BJ (cell line): ENCODE data around the gene BASP1. TPM values are rescaled to one million over a fixed set of nuclear protein-coding genes. Genes with fewer than 3 reads are reported as not detected.

Source experiments
- CTCF ChIA-PET: fragments of 350-600 bp; formaldehyde crosslinking; extraction: SDS; loops from one replicate; lab custom pipeline; 2021; ENCODE audit warnings: antibody characterized with exemption, inconsistent platforms; lab: Yijun Ruan, JAX
- POLR2A ChIA-PET: fragments of 300-600 bp; sonication (Branson Sonifier 250); formaldehyde crosslinking; extraction: SDS; loops from one replicate; lab custom pipeline; 2021; ENCODE audit warnings: antibody characterized with exemption; lab: Charles Lee
- DNase-seq: peaks from one replicate; pipeline ENCODE4 v3.0.0-alpha.2; 2011; ENCODE audit warnings: low read depth
- H3K27me3 ChIP-seq: 2 replicates; pipeline ENCODE4 v1.6.0; 2011; ENCODE audit warnings: low read length; ENCODE audit not compliant: control insufficient read depth, insufficient read depth
- H3K36me3 ChIP-seq: 2 replicates; pipeline ENCODE4 v1.5.1; 2011; ENCODE audit warnings: low read length; ENCODE audit not compliant: control insufficient read depth, insufficient read depth
- H3K4me3 ChIP-seq: 2 replicates; pipeline ENCODE4 v1.5.1; 2011; ENCODE audit warnings: low read depth, mild to moderate bottlenecking, control low read depth, low read length
- polyA plus RNA-seq: library from polyadenylated mRNA; depleted of rRNA; stranded (reverse); fragments of >200 nt; gene quantifications from 2 replicates; pipeline ENCODE4 v1.2.3, GENCODE V29; 2011
- TF ChIP-seq, protein P1 (sequence below): IDR thresholded peaks from 2 replicates; pipeline ENCODE4 v1.5.1; 2011; ENCODE audit warnings: low read depth, mild to moderate bottlenecking, control low read depth, inconsistent platforms, low read length, moderate library complexity; ENCODE audit not compliant: insufficient read depth

BASP1 gene
- polyA plus RNA-seq, 1 experiment: 48.7 TPM

GRCh38 chr5:17230191-17230590, 12.8 kb downstream of the BASP1 start:
- Histone ChIP-seq H3K36me3 (peaks cover 2% of the 10 kb centered on the region; the same call in 1 of the 2 replicates), H3K4me3 (no peak overlapping the region), H3K27me3 (no peaks in the 10 kb centered on the region)
- ChIA-PET CTCF (no interaction called here), POLR2A (no interaction called here)
- no peak for DNase-seq
- TF ChIP-seq, protein P1, sequence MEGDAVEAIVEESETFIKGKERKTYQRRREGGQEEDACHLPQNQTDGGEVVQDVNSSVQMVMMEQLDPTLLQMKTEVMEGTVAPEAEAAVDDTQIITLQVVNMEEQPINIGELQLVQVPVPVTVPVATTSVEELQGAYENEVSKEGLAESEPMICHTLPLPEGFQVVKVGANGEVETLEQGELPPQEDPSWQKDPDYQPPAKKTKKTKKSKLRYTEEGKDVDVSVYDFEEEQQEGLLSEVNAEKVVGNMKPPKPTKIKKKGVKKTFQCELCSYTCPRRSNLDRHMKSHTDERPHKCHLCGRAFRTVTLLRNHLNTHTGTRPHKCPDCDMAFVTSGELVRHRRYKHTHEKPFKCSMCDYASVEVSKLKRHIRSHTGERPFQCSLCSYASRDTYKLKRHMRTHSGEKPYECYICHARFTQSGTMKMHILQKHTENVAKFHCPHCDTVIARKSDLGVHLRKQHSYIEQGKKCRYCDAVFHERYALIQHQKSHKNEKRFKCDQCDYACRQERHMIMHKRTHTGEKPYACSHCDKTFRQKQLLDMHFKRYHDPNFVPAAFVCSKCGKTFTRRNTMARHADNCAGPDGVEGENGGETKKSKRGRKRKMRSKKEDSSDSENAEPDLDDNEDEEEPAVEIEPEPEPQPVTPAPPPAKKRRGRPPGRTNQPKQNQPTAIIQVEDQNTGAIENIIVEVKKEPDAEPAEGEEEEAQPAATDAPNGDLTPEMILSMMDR: no peak

DNA sequence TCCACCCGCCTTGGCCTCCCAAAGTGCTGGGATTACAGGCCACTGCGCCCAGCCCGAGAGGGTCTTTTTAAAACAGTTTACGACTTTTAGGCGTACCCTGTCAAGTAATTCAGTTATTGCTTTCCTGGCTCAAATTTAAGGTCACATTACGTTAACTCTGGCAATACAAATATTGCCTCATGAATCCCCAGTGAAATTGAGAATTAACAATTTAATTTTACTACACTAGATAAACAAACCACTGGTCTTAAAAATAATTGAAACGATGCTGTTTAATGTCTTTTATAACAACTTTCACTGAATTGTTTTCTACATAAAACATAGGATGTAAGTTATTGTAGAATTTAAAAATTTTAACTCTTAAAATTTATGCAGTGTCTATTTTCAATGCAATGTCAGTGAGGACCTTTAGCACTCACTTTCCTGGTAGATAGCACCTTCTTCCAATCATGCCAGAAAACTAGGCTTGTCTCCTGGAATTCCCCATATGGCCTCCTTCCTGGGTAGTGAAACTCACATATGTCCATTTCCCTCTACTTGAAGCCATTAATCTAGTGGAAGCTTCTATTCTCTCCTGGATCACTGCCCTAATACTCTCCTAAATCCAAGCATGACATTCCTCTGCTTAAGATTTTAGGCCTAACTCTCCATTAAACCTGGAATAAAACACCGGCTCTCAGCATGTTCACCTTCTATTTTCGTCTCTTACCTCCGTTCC, 13.5 kb downstream of the BASP1 start:
- POLR2A ChIA-PET: no interaction called here
- TF ChIP-seq, protein P1: no peak

GRCh38 chr5:17232405-17232804, 15.0 kb downstream of the BASP1 start:
- no peak for DNase-seq
- no peak overlapping the region for H3K4me3 ChIP-seq
- no peaks in the 10 kb centered on the region for H3K27me3 ChIP-seq
- ChIA-PET CTCF (interaction anchor here (0.6 to 1.2 kb wide), 2 partner anchors 16 to 600 kb away, joined by 3 to 4 read pairs; no protein-coding TSS in a partner anchor), POLR2A (no interaction called here)
- H3K36me3 ChIP-seq: peaks cover 2% of the 10 kb centered on the region; the same call in 1 of the 2 replicates
- TF ChIP-seq, protein P1: no peak

More for the DNA sequence above, 13.5 kb downstream of the BASP1 start:
- no peaks in the 10 kb centered on the region for H3K27me3 ChIP-seq
- H3K36me3 ChIP-seq: peaks cover 2% of the 10 kb centered on the region; the same call in 1 of the 2 replicates
- H3K4me3 ChIP-seq: no peak overlapping the region
- CTCF ChIA-PET: no interaction called here
- DNase-seq: no peak

DNA sequence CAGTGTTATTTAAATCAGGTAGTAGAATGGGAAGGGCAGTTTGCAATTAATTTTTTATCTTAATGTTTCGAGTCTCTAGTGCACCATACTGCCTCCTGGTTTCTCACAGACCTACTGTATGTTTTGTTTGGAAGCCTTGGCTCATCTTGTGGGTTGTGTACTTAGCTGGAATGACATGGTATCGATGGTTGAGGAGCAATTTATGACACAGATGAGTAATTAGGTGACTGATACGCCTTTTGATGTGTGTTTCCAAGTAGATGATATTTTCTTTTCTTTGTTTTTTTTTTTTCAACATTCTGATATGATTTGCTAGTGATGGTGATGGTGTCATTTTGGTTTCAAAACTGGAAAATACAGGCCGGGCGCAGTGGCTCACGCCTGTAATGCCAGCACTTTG, 16.1 kb downstream of the BASP1 start:
- no peak for DNase-seq
- H3K36me3 ChIP-seq: peaks cover 2% of the 10 kb centered on the region; the same call in 1 of the 2 replicates
- CTCF ChIA-PET: interaction anchor here (1.2 kb wide), 1 partner anchor 17 kb away, joined by 4 read pairs; no protein-coding TSS in a partner anchor

DNA sequence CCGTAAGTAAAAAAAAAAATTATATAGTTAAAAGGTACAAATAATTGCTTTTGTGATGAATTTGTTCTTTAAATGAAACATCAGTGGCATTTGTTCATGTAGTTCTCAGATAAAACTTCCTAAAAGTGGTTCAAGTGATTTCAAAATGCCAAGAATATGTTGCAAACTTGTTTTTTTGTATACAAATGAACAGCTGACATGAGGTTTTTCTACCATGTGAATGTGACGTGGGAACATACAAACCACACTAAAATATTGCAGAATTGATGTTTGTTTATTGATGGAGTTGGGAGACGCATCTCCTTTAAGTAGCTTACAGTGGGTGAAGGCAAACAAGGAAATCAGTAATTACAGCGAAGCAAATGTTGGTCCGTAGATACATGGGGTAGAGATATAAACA, 16.9 kb downstream of the BASP1 start:
- CTCF ChIA-PET: no interaction called here
- no peak for DNase-seq
- TF ChIP-seq, protein P1: no peak
- H3K4me3 ChIP-seq: no peak overlapping the region
- no peaks in the 10 kb centered on the region for H3K27me3 ChIP-seq
- peaks cover 2% of the 10 kb centered on the region; the same call in 1 of the 2 replicates for H3K36me3 ChIP-seq
- POLR2A ChIA-PET: no interaction called here

More for the DNA sequence above, 16.1 kb downstream of the BASP1 start:
- POLR2A ChIA-PET: no interaction called here
- TF ChIP-seq, protein P1: no peak
- no peak overlapping the region for H3K4me3 ChIP-seq
- H3K27me3 ChIP-seq: no peaks in the 10 kb centered on the region
